Prostate gland (tissue), 2 donors: ENCODE measurements around the gene AFDN.

ENCODE experiments used
- POLR2A ChIP-seq: fragments of 450-650 bp; IDR thresholded peaks from one replicate; pipeline ENCODE4 v1.6.1; 2016; ENCODE audit warnings: antibody characterized with exemption, mild to moderate bottlenecking
- TF ChIP-seq, protein P1 (sequence below), 4 experiments: fragments of 200-600 bp in 2 of 4; fragments of 450-650 bp in 2 of 4; sonication (generic) in 2 of 4; IDR thresholded peaks; 1 replicate in 3 of 4; 2 replicates in 1 of 4; pipeline ENCODE4 v1.5.1; 2016 to 2019; ENCODE audit warnings: antibody characterized with exemption in 4 of 4, mild to moderate bottlenecking in 2 of 4, moderate library complexity in 2 of 4

DNA sequence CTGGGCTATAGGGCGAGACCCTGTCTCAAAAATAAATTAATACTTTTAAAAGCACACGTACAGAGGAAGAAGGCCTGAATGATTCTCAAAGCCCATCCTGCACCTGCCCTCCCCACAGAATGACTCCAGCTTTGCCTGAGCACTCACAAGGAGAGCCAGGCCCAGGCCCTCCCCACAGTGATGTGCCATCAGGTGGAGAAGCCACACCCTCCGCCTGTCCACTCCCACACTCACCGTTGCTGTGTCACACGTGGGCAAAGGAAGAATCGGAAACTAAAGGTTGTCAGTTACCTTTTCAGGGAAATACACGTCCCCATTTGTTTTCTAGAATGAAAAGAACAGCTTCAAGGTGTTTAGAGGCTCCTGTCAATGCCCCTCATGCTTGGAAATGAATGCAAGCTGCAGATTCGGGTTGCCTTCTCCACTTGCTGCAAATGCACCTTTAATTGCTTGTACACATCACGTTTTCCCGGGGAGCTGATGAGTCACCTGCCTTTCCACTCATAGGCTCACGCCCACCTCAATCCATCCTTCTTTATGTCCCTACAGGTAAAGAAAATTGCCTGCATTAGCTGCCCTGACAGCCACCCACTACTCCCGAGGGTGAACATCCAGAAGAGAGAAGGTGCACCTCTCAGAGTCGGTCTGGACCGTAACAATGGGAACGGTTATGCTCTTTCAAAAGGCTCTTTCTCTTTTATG, 45.5 kb upstream of the AFDN start:
- TF ChIP-seq, protein P1, sequence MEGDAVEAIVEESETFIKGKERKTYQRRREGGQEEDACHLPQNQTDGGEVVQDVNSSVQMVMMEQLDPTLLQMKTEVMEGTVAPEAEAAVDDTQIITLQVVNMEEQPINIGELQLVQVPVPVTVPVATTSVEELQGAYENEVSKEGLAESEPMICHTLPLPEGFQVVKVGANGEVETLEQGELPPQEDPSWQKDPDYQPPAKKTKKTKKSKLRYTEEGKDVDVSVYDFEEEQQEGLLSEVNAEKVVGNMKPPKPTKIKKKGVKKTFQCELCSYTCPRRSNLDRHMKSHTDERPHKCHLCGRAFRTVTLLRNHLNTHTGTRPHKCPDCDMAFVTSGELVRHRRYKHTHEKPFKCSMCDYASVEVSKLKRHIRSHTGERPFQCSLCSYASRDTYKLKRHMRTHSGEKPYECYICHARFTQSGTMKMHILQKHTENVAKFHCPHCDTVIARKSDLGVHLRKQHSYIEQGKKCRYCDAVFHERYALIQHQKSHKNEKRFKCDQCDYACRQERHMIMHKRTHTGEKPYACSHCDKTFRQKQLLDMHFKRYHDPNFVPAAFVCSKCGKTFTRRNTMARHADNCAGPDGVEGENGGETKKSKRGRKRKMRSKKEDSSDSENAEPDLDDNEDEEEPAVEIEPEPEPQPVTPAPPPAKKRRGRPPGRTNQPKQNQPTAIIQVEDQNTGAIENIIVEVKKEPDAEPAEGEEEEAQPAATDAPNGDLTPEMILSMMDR (IDR thresholded peaks at IDR 0.05) = no peak
- no peak for TF ChIP-seq POLR2A
